Sigmoid colon (tissue), 4 donors: Measurements from ENCODE around the gene TNIP2.

Experiments
- EP300 ChIP-seq, 4 donors: sonication (generic); formaldehyde crosslinking; IDR thresholded peaks; one replicate each; pipeline ENCODE4 v1.6.1; 2017; ENCODE audit warnings: antibody characterized with exemption in 4 of 4
- POLR2A ChIP-seq, 2 donors: fragments of 450-650 bp; IDR thresholded peaks; one replicate each; pipeline ENCODE4 v1.6.1; 2016; ENCODE audit warnings: antibody characterized with exemption in 2 of 2, mild to moderate bottlenecking in 2 of 2, moderate library complexity in 2 of 2
- POLR2AphosphoS5 ChIP-seq, 4 donors: sonication (generic); formaldehyde crosslinking; IDR thresholded peaks; one replicate each; pipeline ENCODE4 v1.6.1; 2017; ENCODE audit warnings: antibody characterized with exemption in 4 of 4
- TF ChIP-seq, protein P1 (sequence below), 4 experiments: fragments of 450-650 bp in 3 of 4; fragments of 200-600 bp in 1 of 4; IDR thresholded peaks; one replicate each; pipeline ENCODE4 v1.5.1; 2016 to 2019; ENCODE audit warnings: antibody characterized with exemption in 4 of 4, mild to moderate bottlenecking in 3 of 4, moderate library complexity in 2 of 4

DNA sequence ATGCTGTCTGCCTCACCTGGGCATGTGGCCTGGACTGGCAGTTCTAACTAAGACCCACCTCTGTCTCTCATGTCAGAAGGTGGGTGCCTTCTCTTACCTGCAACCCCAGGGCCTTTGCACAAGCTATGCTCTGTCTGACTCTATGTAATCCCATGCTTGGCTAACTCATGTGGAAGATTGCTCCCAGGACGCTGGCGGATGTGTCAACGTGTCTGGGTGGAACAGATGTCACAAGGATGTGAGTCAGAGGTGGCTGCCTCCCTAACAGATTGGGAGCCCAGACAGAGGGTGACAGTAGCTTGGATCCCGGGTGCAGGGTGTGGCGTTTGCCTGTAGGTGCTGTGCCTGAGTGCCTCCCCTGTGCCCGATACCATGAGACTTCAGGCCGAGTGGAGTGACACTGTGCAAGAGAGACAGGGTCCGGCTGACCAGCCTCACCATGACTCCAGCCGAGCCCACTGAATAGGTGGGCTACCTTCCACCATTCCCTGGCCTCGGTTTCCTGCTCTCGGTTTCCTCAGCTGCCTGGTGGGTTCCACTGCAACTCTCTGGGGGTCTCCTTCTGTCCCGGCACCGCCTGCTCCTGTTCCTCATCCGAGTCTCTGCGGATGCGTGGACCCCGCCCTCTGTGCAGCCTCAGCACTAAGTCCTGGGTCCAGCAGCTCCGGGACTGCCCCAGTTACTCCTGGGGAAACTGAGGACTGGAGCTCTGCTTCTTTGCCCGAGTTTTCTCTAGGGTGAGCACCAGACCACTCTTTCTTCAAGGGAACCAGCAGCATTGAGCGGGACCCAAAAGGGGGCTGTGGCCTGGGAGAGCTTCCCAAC lies 47.7 kb upstream of the TNIP2 start:
- TF ChIP-seq, protein P1, sequence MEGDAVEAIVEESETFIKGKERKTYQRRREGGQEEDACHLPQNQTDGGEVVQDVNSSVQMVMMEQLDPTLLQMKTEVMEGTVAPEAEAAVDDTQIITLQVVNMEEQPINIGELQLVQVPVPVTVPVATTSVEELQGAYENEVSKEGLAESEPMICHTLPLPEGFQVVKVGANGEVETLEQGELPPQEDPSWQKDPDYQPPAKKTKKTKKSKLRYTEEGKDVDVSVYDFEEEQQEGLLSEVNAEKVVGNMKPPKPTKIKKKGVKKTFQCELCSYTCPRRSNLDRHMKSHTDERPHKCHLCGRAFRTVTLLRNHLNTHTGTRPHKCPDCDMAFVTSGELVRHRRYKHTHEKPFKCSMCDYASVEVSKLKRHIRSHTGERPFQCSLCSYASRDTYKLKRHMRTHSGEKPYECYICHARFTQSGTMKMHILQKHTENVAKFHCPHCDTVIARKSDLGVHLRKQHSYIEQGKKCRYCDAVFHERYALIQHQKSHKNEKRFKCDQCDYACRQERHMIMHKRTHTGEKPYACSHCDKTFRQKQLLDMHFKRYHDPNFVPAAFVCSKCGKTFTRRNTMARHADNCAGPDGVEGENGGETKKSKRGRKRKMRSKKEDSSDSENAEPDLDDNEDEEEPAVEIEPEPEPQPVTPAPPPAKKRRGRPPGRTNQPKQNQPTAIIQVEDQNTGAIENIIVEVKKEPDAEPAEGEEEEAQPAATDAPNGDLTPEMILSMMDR (IDR thresholded peaks at IDR 0.05) = no peak
- TF ChIP-seq POLR2AphosphoS5 (IDR thresholded peaks at IDR 0.05) = peak in 1 of 4 donors; percentile 24
- no peak for TF ChIP-seq POLR2A (IDR thresholded peaks at IDR 0.05)
- no peak for TF ChIP-seq EP300 (IDR thresholded peaks at IDR 0.05)
